ENCODE results near the gene SPPL2A. TPM values are rescaled to one million over a fixed set of nuclear protein-coding genes. Genes with fewer than 3 reads are reported as not detected.

Gene SPPL2A
- total RNA-seq, 1 experiment from 2014 or later, result 38.6 TPM

GRCh38 chr15:50774450-50774849, 8.9 kb upstream of the SPPL2A start (continued):
- TF ChIP-seq ZNF532 (CRISPR knock-in tag; IDR thresholded peaks at IDR 0.05; ENCODE audit: borderline replicate concordance) (no peak), ATF1 (CRISPR knock-in tag; IDR thresholded peaks at IDR 0.05) (no peak)

GRCh38 chr15:50773389-50773788, 7.9 kb upstream of the SPPL2A start:
- CTCF ChIA-PET, result no interaction called here
- no peaks in the 10 kb centered on the region; the same call in 1 of the 2 replicates for H3K27me3 Mint-ChIP-seq (ENCODE audit: low read depth)
- DNase-seq (ENCODE audit: low spot score), result no peak
- no peaks in the 10 kb centered on the region for H3K9me3 Mint-ChIP-seq
- no peak overlapping the region for H3K27ac Mint-ChIP-seq
- no peak for TF ChIP-seq STAT6 (CRISPR knock-in tag; conservative IDR thresholded peaks at IDR 0.05; ENCODE audit: low read depth)
- no peaks in the 10 kb centered on the region for H3K4me1 Mint-ChIP-seq
- no peak for ATAC-seq
- POLR2A ChIA-PET, result no interaction called here
- H3K36me3 Mint-ChIP-seq, result no peaks in the 10 kb centered on the region
- no peak overlapping the region for H3K4me3 Mint-ChIP-seq

GRCh38 chr15:50767332-50767861, 1.9 kb upstream of the SPPL2A start:
- POLR2A ChIA-PET, result no interaction called here
- no peak overlapping the region for H3K27ac Mint-ChIP-seq
- H3K27me3 Mint-ChIP-seq (ENCODE audit: low read depth), result no peaks in the 10 kb centered on the region; the same call in 1 of the 2 replicates
- H3K4me1 Mint-ChIP-seq, result peaks cover 24% of the 10 kb centered on the region
- no peak overlapping the region for H3K4me3 Mint-ChIP-seq
- ATAC-seq (no peak), DNase-seq (ENCODE audit: low spot score) (no peak)
- no peaks in the 10 kb centered on the region for H3K36me3 Mint-ChIP-seq
- TF ChIP-seq USF2 (CRISPR knock-in tag; IDR thresholded peaks at IDR 0.05), result no peak
- no peak for TF ChIP-seq NR1H2 (CRISPR knock-in tag; IDR thresholded peaks at IDR 0.05)
- no peak for TF ChIP-seq TEAD4 (CRISPR knock-in tag; IDR thresholded peaks at IDR 0.05)
- no peak for TF ChIP-seq ZNF512 (CRISPR knock-in tag; IDR thresholded peaks at IDR 0.05; ENCODE audit: borderline replicate concordance)
- no peak for TF ChIP-seq ZNF232 (CRISPR knock-in tag; IDR thresholded peaks at IDR 0.05)
- TF ChIP-seq CREB1 (CRISPR knock-in tag; IDR thresholded peaks at IDR 0.05), result no peak
- no peak for TF ChIP-seq E2F1 (CRISPR knock-in tag; IDR thresholded peaks at IDR 0.05)
- no peak for TF ChIP-seq AFF4 (CRISPR knock-in tag; IDR thresholded peaks at IDR 0.05; ENCODE audit: borderline replicate concordance)
- TF ChIP-seq GRHL2 (CRISPR knock-in tag; IDR thresholded peaks at IDR 0.05; ENCODE audit: insufficient replicate concordance, severe bottlenecking), result no peak
- no peak for TF ChIP-seq CREM (CRISPR knock-in tag; IDR thresholded peaks at IDR 0.05)
- TF ChIP-seq SOX15 (CRISPR knock-in tag; IDR thresholded peaks at IDR 0.05), result no peak
- TF ChIP-seq ESRRA (CRISPR knock-in tag; IDR thresholded peaks at IDR 0.05; ENCODE audit: borderline replicate concordance), result no peak
- no peak for TF ChIP-seq FOXP4 (CRISPR knock-in tag; IDR thresholded peaks at IDR 0.05)
- CTCF ChIA-PET, result no interaction called here
- no peaks in the 10 kb centered on the region for H3K9me3 Mint-ChIP-seq

Measured in WTC11 (cell line).